GM18517 (cell line): Measurements from ENCODE around the gene MSTO1.
"Not testable (repeated sequence)": the region's sequence is repeated elsewhere in the genome, so short reads cannot be mapped to it uniquely, and the experiment has no call there.

Source experiments
- ATAC-seq: cut with Tn5 transposase; IDR thresholded peaks from one replicate; pipeline ENCODE4 v1.9.1; 2021; ENCODE audit warnings: mild to moderate bottlenecking, moderate library complexity; ENCODE audit not compliant: unreplicated experiment

Gene MSTO1

GRCh38 chr1:155610257-155610647, 234 bp downstream of the MSTO1 start:
- ATAC-seq = not testable (repeated sequence)

GRCh38 chr1:155613226-155613625, 3.2 kb downstream of the MSTO1 start:
- ATAC-seq = not testable (repeated sequence)

GRCh38 chr1:155622191-155622590, 12.2 kb downstream of the MSTO1 start:
- ATAC-seq = no peak

- no peak for ATAC-seq
Observed at GRCh38 chr1:155623357-155623756, 13.3 kb downstream of the MSTO1 start.

GRCh38 chr1:155626428-155626827, 16.4 kb downstream of the MSTO1 start:
- ATAC-seq = not testable (repeated sequence)

GRCh38 chr1:155636397-155637153, 26.6 kb downstream of the MSTO1 start:
- ATAC-seq = no peak

- no peak for ATAC-seq
Observed at GRCh38 chr1:155640367-155640766, 30.3 kb downstream of the MSTO1 start.

- not testable (repeated sequence) for ATAC-seq
Observed at GRCh38 chr1:155642559-155643180, 32.7 kb downstream of the MSTO1 start.

- no peak for ATAC-seq
Observed at GRCh38 chr1:155643230-155643629, 33.2 kb downstream of the MSTO1 start.

- no peak for ATAC-seq
Observed at GRCh38 chr1:155645034-155645598, 35.1 kb downstream of the MSTO1 start.

- ATAC-seq = no peak
Observed at GRCh38 chr1:155645648-155646047, 35.6 kb downstream of the MSTO1 start.

GRCh38 chr1:155646307-155646706, 36.3 kb downstream of the MSTO1 start:
- ATAC-seq = no peak

- ATAC-seq = no peak
Observed at GRCh38 chr1:155648207-155649147, 38.5 kb downstream of the MSTO1 start.

- ATAC-seq = no peak
Observed at GRCh38 chr1:155649676-155650075, 39.7 kb downstream of the MSTO1 start.

- no peak for ATAC-seq
Observed at GRCh38 chr1:155650231-155650757, 40.3 kb downstream of the MSTO1 start.

GRCh38 chr1:155651861-155652661, 42.0 kb downstream of the MSTO1 start:
- ATAC-seq = no peak

- no peak for ATAC-seq
Observed at GRCh38 chr1:155652951-155653350, 42.9 kb downstream of the MSTO1 start.

- no peak for ATAC-seq
Observed at GRCh38 chr1:155657463-155657862, 47.4 kb downstream of the MSTO1 start.

GRCh38 chr1:155661239-155661638, 51.2 kb downstream of the MSTO1 start:
- not testable (repeated sequence) for ATAC-seq
